Frontal cortex (tissue), 4 donors: Measurements from ENCODE around the gene OLFML1. TPM values are rescaled to one million over a fixed set of nuclear protein-coding genes. Genes with fewer than 3 reads are reported as not detected.

ENCODE experiments used
- DNase-seq, 2 donors: peaks; one replicate each; pipeline ENCODE4 v3.0.0; 2012; ENCODE audit warnings: low spot score in 2 of 2
- FAIRE-seq: peaks from 2 replicates; lab custom pipeline; 2012; peaks lifted over from hg19 to GRCh38; lab: Jason Lieb, UNC
- total RNA-seq: library from RNA; depleted of rRNA; stranded (reverse); fragments of >200 nt; gene quantifications from one replicate; pipeline ENCODE4 v1.2.3, GENCODE V29; 2014
- donor health status: control.
- donor health status: control.
- donor health status: control.

The OLFML1 gene
- 1.6 TPM for total RNA-seq

- FAIRE-seq (no peak), DNase-seq (no peak)
Observed at GRCh38 chr11:7485186-7486097, at the start of gene OLFML1. Gene OLFML1, plus strand, starts transcription at chr11:7485506. Its CDS starts 370 bp downstream, at chr11:7485876.

GRCh38 chr11:7436146-7436545 lies 49.2 kb upstream of the OLFML1 start:
- no peak for DNase-seq
- no peak for FAIRE-seq

- FAIRE-seq (no peak), DNase-seq (no peak)
Observed at GRCh38 chr11:7436657-7437056, 48.6 kb upstream of the OLFML1 start.

GRCh38 chr11:7437696-7438095 lies 47.6 kb upstream of the OLFML1 start:
- no peak for FAIRE-seq
- no peak for DNase-seq

GRCh38 chr11:7439746-7440320 lies 45.5 kb upstream of the OLFML1 start:
- DNase-seq (no peak), FAIRE-seq (no peak)

GRCh38 chr11:7442588-7443215 lies 42.6 kb upstream of the OLFML1 start:
- FAIRE-seq (no peak), DNase-seq (peak; percentile 31 to 61)

GRCh38 chr11:7444091-7444981 lies 41.0 kb upstream of the OLFML1 start:
- FAIRE-seq (no peak), DNase-seq (no peak)

GRCh38 chr11:7445564-7445963 lies 39.7 kb upstream of the OLFML1 start:
- no peak for FAIRE-seq
- no peak for DNase-seq

GRCh38 chr11:7448201-7448600 lies 37.1 kb upstream of the OLFML1 start:
- DNase-seq (no peak), FAIRE-seq (no peak)

- no peak for DNase-seq
- FAIRE-seq, result no peak
Observed at GRCh38 chr11:7449211-7449840, 36.0 kb upstream of the OLFML1 start.

GRCh38 chr11:7449841-7450214 lies 35.5 kb upstream of the OLFML1 start:
- DNase-seq (no peak), FAIRE-seq (no peak)

- FAIRE-seq (no peak), DNase-seq (no peak)
Observed at GRCh38 chr11:7450836-7451235, 34.5 kb upstream of the OLFML1 start.

GRCh38 chr11:7451520-7451919 lies 33.8 kb upstream of the OLFML1 start:
- FAIRE-seq (no peak), DNase-seq (no peak)

- DNase-seq (no peak), FAIRE-seq (no peak)
Observed at GRCh38 chr11:7451952-7452494, 33.3 kb upstream of the OLFML1 start.

- FAIRE-seq (no peak), DNase-seq (no peak)
Observed at GRCh38 chr11:7454854-7455253, 30.5 kb upstream of the OLFML1 start.

GRCh38 chr11:7457211-7457610 lies 28.1 kb upstream of the OLFML1 start:
- no peak for DNase-seq
- no peak for FAIRE-seq

GRCh38 chr11:7462706-7463105 lies 22.6 kb upstream of the OLFML1 start:
- FAIRE-seq, result no peak
- DNase-seq, result no peak

- DNase-seq, result no peak
- no peak for FAIRE-seq
Observed at GRCh38 chr11:7467652-7468051, 17.7 kb upstream of the OLFML1 start.

- DNase-seq (no peak), FAIRE-seq (no peak)
Observed at GRCh38 chr11:7469351-7469865, 15.9 kb upstream of the OLFML1 start.
